Smooth muscle cell (in vitro differentiated cells): ENCODE results near the gene RPN1. TPM values are rescaled to one million over a fixed set of nuclear protein-coding genes. Genes with fewer than 3 reads are reported as not detected.

Experiments used
- DNase-seq: peaks from one replicate; lab custom pipeline; 2025; ENCODE audit not compliant: unreplicated experiment; lab: John Stamatoyannopoulos, UW
- H2AFZ ChIP-seq: fragments of 200-600 bp; sonication (generic); 2 replicates; pipeline ENCODE4 v1.6.0; 2016; ENCODE audit warnings: antibody characterized with exemption, low read depth, mild to moderate bottlenecking
- H3F3A ChIP-seq: fragments of 200-600 bp; sonication (generic); 2 replicates; pipeline ENCODE4 v1.6.0; 2017; ENCODE audit warnings: antibody characterized with exemption, low read depth
- H3K27ac ChIP-seq: fragments of 200-600 bp; sonication (generic); 2 replicates; pipeline ENCODE4 v1.5.1; 2016; ENCODE audit warnings: low read depth, mild to moderate bottlenecking
- H3K27me3 ChIP-seq: fragments of 200-600 bp; sonication (generic); 2 replicates; pipeline ENCODE4 v1.6.1; 2016; ENCODE audit warnings: low read depth, mild to moderate bottlenecking
- H3K36me3 ChIP-seq: fragments of 200-600 bp; sonication (generic); 2 replicates; pipeline ENCODE4 v1.5.1; 2016; ENCODE audit warnings: low read depth
- H3K4me1 ChIP-seq: fragments of 200-600 bp; sonication (generic); 2 replicates; pipeline ENCODE4 v1.5.1; 2016; ENCODE audit warnings: low read depth
- H3K4me2 ChIP-seq: fragments of 200-600 bp; sonication (generic); 2 replicates; pipeline ENCODE4 v1.6.0; 2016; ENCODE audit warnings: mild to moderate bottlenecking
- H3K4me3 ChIP-seq: fragments of 200-600 bp; sonication (generic); 2 replicates; pipeline ENCODE4 v1.5.1; 2016; ENCODE audit warnings: mild to moderate bottlenecking
- H3K79me2 ChIP-seq: fragments of 200-600 bp; sonication (generic); 2 replicates; pipeline ENCODE4 v1.6.0; 2016; ENCODE audit warnings: low read depth, mild to moderate bottlenecking
- H3K9ac ChIP-seq: fragments of 200-600 bp; sonication (generic); 2 replicates; pipeline ENCODE4 v1.6.0; 2016; ENCODE audit warnings: low read depth
- H3K9me3 ChIP-seq: fragments of 200-600 bp; sonication (generic); replicated peaks from 2 replicates; pipeline ENCODE4 v1.5.1; 2016; ENCODE audit warnings: low read depth
- H4K20me1 ChIP-seq: fragments of 200-600 bp; sonication (generic); 2 replicates; pipeline ENCODE4 v1.6.0; 2016; ENCODE audit warnings: low read depth
- CTCF ChIP-seq: fragments of 200-600 bp; sonication (generic); IDR thresholded peaks from 2 replicates; pipeline ENCODE4 v1.5.1; 2017; ENCODE audit warnings: borderline replicate concordance, mild to moderate bottlenecking, antibody characterized with exemption; ENCODE audit not compliant: insufficient read depth, poor library complexity, severe bottlenecking
- WGBS: methylation state at CpG from one replicate; pipeline ENCODE4 v1.1.7; 2016; ENCODE audit warnings: low lambda C conversion rate; 5-methylcytosine and 5-hydroxymethylcytosine counted together
- polyA plus RNA-seq: library from polyadenylated mRNA; unstranded; fragments of >200 nt; fragmentation: Nextera tagmentation; extraction: Ambion mirVana; gene quantifications from 2 replicates; pipeline ENCODE4 v1.2.1, GENCODE V29; 2016
- total RNA-seq: library from RNA; depleted of rRNA; stranded (reverse); fragments of >200 nt; gene quantifications from 2 replicates; pipeline ENCODE4 v1.2.3, GENCODE V29; 2014

RPN1 gene
- total RNA-seq: 420 and 505 TPM in 2 replicates
- polyA plus RNA-seq: 431 and 520 TPM in 2 replicates

- Histone ChIP-seq H3K27ac (peak within 1 kb of the TSS; percentile 99), H3K9ac (peak within 1 kb of the TSS; percentile 100), H3K4me2 (peak within 1 kb of the TSS; percentile 98), H3K9me3 (no peaks in the 10 kb centered on the region), H2AFZ (peak within 1 kb of the TSS; percentile 52), H3K27me3 (no peaks in the 10 kb centered on the region), H3K79me2 (peaks cover 52% of the 10 kb centered on the region), H4K20me1 (peaks cover 47% of the 10 kb centered on the region), H3K4me1 (peaks cover 9% of the 10 kb centered on the region), H3K36me3 (no peaks in the 10 kb centered on the region), H3K4me3 (peak within 1 kb of the TSS; percentile 99), H3F3A (no peaks in the 10 kb centered on the region)
- DNase-seq: peak; percentile 70
- TF ChIP-seq CTCF: no peak
- WGBS: under 1% methylated on average over 68 of the region's 96 CpGs
These were observed at the start of gene RPN1 for GRCh38 chr3:128650096-128651050. RPN1 (minus strand) TSS chr3:128650818; CDS start chr3:128650800, 18 bp downstream.

- Histone ChIP-seq H3K4me3 (peak overlapping the region; percentile 64), H3K9ac (peak overlapping the region; percentile 43), H3K9me3 (no peaks in the 10 kb centered on the region), H4K20me1 (no peaks in the 10 kb centered on the region), H3K27me3 (no peaks in the 10 kb centered on the region), H3K4me1 (no peaks in the 10 kb centered on the region), H2AFZ (peak overlapping the region; percentile 97), H3K79me2 (no peaks in the 10 kb centered on the region), H3K36me3 (no peaks in the 10 kb centered on the region), H3K27ac (no peak overlapping the region), H3F3A (no peaks in the 10 kb centered on the region), H3K4me2 (peak overlapping the region; percentile 98)
- 7% methylated on average over 45 of the region's 53 CpGs for WGBS
- DNase-seq: no peak
- TF ChIP-seq CTCF: no peak
These were observed 47.8 kb upstream of the RPN1 start for GRCh38 chr3:128698211-128699047.

- no peak for DNase-seq
- H3K4me3 ChIP-seq: no peak overlapping the region
These were observed 46.7 kb upstream of the RPN1 start for GRCh38 chr3:128697341-128697740.

More at GRCh38 chr3:128697341-128697740, 46.7 kb upstream of the RPN1 start:
- H3K4me1 ChIP-seq: no peaks in the 10 kb centered on the region
- no peaks in the 10 kb centered on the region for H3K36me3 ChIP-seq
- WGBS: 97% methylated on average over 8 of the region's 8 CpGs
- no peaks in the 10 kb centered on the region for H3K79me2 ChIP-seq
- TF ChIP-seq CTCF: no peak
- H3K27me3 ChIP-seq: no peaks in the 10 kb centered on the region
- H3K27ac ChIP-seq: no peak overlapping the region
- H3F3A ChIP-seq: no peaks in the 10 kb centered on the region
- H2AFZ ChIP-seq: no peak overlapping the region
- H3K9ac ChIP-seq: no peak overlapping the region
- no peaks in the 10 kb centered on the region for H4K20me1 ChIP-seq
- H3K4me2 ChIP-seq: no peak overlapping the region
- H3K9me3 ChIP-seq: no peaks in the 10 kb centered on the region
